Measurements from ENCODE around the gene LRRC27.

- TF ChIP-seq, protein P1, sequence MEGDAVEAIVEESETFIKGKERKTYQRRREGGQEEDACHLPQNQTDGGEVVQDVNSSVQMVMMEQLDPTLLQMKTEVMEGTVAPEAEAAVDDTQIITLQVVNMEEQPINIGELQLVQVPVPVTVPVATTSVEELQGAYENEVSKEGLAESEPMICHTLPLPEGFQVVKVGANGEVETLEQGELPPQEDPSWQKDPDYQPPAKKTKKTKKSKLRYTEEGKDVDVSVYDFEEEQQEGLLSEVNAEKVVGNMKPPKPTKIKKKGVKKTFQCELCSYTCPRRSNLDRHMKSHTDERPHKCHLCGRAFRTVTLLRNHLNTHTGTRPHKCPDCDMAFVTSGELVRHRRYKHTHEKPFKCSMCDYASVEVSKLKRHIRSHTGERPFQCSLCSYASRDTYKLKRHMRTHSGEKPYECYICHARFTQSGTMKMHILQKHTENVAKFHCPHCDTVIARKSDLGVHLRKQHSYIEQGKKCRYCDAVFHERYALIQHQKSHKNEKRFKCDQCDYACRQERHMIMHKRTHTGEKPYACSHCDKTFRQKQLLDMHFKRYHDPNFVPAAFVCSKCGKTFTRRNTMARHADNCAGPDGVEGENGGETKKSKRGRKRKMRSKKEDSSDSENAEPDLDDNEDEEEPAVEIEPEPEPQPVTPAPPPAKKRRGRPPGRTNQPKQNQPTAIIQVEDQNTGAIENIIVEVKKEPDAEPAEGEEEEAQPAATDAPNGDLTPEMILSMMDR (IDR thresholded peaks at IDR 0.05), result no peak
- no peak for TF ChIP-seq POLR2A (IDR thresholded peaks at IDR 0.05)
Observed at GRCh38 chr10:132349766-132350165, 17.8 kb downstream of the LRRC27 start.

Measured in breast epithelium (tissue), 3 donors.